PC-3 (cell line): Measurements from ENCODE around the gene RBP3.

Experiments
- EZH2 ChIP-seq: fragments of 300-600 bp; sonication (generic); IDR thresholded peaks from one replicate; pipeline ENCODE4 v1.6.1; 2017; ENCODE audit warnings: antibody characterized with exemption, mild to moderate bottlenecking, low read length; ENCODE audit not compliant: unreplicated experiment
- TF ChIP-seq, protein P1 (sequence below): fragments of 300-600 bp; sonication (generic); conservative IDR thresholded peaks from 2 replicates; pipeline ENCODE4 v1.5.1; 2017; ENCODE audit warnings: antibody characterized with exemption, low read depth, mild to moderate bottlenecking, low read length

DNA sequence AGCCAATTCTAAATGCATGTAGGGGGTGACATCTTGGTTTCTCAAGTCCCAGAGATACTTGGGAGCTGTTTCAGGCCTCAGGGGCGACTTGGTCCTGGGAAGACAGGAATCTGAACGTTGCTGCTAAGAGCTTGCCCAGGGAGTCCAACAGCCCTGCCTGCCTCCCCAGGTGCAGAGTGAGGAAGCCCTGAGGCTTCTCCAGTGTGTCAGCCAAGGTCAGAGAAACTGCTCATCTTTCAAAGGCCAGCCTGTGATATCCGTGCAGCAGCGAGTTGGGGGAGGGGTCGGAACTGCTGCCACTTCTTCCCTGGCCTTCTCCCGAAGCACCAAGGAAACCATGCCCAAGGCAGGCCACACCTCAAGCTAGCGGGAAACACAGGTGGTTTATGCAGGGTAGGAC is 16.2 kb upstream of the RBP3 start:
- TF ChIP-seq, protein P1, sequence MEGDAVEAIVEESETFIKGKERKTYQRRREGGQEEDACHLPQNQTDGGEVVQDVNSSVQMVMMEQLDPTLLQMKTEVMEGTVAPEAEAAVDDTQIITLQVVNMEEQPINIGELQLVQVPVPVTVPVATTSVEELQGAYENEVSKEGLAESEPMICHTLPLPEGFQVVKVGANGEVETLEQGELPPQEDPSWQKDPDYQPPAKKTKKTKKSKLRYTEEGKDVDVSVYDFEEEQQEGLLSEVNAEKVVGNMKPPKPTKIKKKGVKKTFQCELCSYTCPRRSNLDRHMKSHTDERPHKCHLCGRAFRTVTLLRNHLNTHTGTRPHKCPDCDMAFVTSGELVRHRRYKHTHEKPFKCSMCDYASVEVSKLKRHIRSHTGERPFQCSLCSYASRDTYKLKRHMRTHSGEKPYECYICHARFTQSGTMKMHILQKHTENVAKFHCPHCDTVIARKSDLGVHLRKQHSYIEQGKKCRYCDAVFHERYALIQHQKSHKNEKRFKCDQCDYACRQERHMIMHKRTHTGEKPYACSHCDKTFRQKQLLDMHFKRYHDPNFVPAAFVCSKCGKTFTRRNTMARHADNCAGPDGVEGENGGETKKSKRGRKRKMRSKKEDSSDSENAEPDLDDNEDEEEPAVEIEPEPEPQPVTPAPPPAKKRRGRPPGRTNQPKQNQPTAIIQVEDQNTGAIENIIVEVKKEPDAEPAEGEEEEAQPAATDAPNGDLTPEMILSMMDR: no peak
- TF ChIP-seq EZH2: no peak
